DMS 273 (cell line): ENCODE data around the gene ADCK2.
"Not testable (repeated sequence)": the region's sequence is repeated elsewhere in the genome, so short reads cannot be mapped to it uniquely, and the experiment has no call there.

Experiments
- DNase-seq: peaks from one replicate; lab custom pipeline; 2025; ENCODE audit not compliant: unreplicated experiment; lab: John Stamatoyannopoulos, UW

ADCK2 gene

GRCh38 chr7:140673774-140674155 is 1.0 kb downstream of the ADCK2 start:
- DNase-seq: no peak

GRCh38 chr7:140674356-140674800 is 1.6 kb downstream of the ADCK2 start:
- no peak for DNase-seq

- peak; percentile 86 for DNase-seq
Measured at GRCh38 chr7:140674899-140675701, 2.4 kb downstream of the ADCK2 start.

- DNase-seq: no peak
Measured at GRCh38 chr7:140675726-140676125, 3.0 kb downstream of the ADCK2 start.

GRCh38 chr7:140676306-140676705 is 3.6 kb downstream of the ADCK2 start:
- no peak for DNase-seq

- not testable (repeated sequence) for DNase-seq
Measured at GRCh38 chr7:140676956-140677355, 4.2 kb downstream of the ADCK2 start.

- DNase-seq: no peak
Measured at GRCh38 chr7:140677496-140677895, 4.8 kb downstream of the ADCK2 start.

GRCh38 chr7:140678081-140678815 is 5.5 kb downstream of the ADCK2 start:
- no peak for DNase-seq

GRCh38 chr7:140678816-140679130 is 6.0 kb downstream of the ADCK2 start:
- DNase-seq: no peak

GRCh38 chr7:140679186-140679585 is 6.4 kb downstream of the ADCK2 start:
- no peak for DNase-seq

- DNase-seq: no peak
Measured at GRCh38 chr7:140680886-140681285, 8.1 kb downstream of the ADCK2 start.

GRCh38 chr7:140681766-140682165 is 9.0 kb downstream of the ADCK2 start:
- DNase-seq: no peak

- DNase-seq: peak; percentile 63
Measured at GRCh38 chr7:140683657-140684056, 10.9 kb downstream of the ADCK2 start.

- no peak for DNase-seq
Measured at GRCh38 chr7:140684066-140684950, 11.6 kb downstream of the ADCK2 start.

GRCh38 chr7:140685407-140686087 is 12.8 kb downstream of the ADCK2 start:
- DNase-seq: no peak

GRCh38 chr7:140686921-140687320 is 14.2 kb downstream of the ADCK2 start:
- no peak for DNase-seq

GRCh38 chr7:140688341-140688740 is 15.6 kb downstream of the ADCK2 start:
- no peak for DNase-seq

GRCh38 chr7:140689199-140690152 is 16.7 kb downstream of the ADCK2 start:
- no peak for DNase-seq

- DNase-seq: peak; percentile 46
Measured at GRCh38 chr7:140691376-140692045, 18.8 kb downstream of the ADCK2 start.
